ENCODE results near the gene MACC1.
"Not testable (repeated sequence)": the region's sequence is repeated elsewhere in the genome, so short reads cannot be mapped to it uniquely, and the experiment has no call there.

MACC1 gene

DNA sequence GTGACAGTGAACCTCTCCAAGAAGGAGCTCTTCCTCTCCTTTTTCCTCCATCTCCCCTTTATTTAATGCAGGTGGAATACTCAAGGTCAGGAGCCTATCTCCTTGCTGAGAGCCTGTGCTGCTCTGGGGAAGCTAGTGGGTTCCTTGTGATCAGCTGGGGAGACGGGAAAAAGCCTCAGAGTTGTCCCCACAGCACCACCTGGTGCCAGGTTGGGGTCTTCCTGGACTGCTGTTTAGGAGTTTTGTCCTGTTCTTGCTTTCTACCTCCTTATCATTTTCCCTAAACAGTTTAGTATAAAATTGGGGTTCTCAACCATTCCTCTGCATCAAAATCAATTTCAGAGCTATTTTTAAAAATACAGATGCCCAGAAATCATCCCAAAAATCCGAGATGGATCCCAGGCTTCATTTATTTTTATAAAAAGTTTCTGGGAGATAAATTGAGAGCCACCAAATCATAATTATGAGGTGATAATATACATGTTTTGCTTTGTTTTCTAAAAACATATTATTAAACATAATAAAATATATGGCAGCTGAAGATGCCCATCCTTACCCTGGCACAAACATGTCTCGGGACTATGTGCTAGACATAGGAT is 44.3 kb downstream of the MACC1 start:
- DNase-seq, result peak; percentile 23

DNA sequence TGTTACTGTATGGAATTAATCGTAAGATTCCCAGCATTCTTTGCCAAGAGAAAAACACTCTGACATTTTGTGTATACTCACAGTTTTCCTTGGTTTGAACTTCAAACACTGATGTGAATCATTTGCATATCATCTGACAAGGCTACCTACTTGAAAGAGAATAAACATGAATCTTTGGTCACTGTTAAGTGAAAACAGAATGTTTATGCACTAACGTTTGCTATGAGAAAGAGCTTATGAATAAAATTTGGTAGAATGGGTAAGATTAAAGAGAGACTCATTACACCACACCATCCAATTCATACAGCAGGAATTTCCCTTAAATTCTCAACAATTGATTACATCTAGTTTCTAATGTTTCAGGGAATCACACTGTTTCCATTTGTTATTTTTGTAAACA is 46.6 kb downstream of the MACC1 start:
- DNase-seq, result no peak

DNA sequence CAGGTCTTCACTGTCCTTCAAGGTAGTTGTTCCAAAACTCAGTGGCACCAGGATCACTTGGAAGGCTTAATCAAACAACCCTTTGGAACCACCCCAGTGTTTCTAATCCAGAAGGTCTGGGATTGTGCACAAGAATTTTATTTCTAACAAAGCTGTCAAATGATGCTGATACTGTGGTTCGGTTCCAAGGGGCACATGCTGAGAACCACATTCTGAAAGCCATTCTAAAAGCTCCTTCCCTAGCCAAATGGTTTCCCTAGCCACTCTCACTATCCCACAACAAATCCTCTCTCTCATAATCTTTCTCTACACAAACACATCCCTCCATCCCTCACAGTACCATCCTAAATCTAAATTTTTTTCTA is 52.1 kb downstream of the MACC1 start:
- no peak for DNase-seq

DNA sequence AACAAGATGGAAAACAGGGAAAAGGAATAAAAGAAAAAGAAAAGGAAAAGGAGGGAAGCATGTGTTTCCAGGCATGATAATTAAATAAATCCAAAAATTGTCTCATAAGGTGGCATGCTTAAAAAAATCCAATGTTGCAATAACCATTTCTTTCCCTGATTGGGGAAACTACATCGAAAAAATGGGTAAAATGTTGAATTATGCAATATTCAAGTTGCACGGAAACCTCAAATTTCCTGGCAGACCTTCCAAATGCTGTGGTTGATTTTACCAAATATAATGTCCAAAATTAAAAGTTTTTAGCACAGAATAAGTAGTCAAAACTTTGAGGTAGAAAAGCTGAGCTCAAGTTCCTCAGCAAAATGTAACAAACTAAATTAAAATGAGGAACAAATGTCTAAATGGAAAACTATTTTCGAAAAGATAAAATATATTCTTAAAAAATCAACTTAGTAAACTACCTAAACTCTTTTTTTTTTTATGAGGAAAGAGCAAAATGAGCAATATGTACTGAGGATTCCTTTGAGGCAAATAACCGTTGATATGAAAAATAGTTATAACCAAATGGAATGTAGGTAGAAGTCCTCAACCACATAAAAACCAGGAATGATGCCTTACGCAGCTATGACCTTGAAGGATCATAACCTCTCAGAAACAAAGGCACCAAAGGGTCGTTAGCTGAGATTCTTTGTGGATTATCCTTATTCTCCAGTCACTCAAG is 52.6 kb downstream of the MACC1 start:
- no peak for DNase-seq

DNA sequence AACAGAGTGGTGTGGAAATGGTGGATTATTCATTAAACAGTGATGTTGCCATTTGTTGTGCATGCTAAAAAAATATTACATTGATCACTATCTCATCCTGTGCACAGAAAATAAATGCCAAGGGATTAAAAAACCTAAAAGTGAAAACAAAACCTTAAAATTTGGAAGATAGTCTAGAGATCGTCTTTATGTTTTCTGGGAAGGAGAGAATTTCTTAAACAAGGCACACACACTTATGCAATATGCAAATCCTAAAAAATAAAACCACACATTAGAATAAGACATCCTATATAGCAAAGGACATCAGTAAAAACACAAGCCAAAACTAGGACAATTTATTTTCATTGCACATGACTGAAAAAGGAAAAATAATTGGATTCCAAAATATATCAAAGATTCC is 54.5 kb downstream of the MACC1 start:
- no peak for DNase-seq

DNA sequence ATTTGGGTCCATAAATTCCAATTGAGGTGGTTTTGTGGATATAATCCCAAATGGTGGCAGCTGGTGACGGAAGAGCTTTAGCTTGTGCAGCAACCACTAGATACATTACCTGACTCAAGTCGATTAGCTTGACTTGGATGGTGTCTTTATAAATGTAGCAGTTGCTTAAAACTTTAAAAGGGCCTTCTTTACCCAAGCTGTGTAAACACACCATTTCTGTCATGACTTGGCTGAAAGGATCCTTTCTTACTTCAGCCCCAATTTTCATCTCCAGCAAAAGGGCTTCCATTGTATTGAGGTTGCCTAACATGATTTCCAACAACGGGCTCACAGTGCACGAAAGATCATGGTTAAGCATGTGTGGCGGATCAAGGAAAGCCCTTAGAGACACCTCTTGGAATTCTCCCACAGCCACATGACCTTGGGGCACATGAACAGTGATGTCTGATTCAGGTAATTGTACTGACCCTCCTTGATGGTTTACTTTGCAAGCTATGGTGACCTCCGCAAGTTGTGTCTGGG is 57.9 kb downstream of the MACC1 start:
- DNase-seq, result no peak

DNA sequence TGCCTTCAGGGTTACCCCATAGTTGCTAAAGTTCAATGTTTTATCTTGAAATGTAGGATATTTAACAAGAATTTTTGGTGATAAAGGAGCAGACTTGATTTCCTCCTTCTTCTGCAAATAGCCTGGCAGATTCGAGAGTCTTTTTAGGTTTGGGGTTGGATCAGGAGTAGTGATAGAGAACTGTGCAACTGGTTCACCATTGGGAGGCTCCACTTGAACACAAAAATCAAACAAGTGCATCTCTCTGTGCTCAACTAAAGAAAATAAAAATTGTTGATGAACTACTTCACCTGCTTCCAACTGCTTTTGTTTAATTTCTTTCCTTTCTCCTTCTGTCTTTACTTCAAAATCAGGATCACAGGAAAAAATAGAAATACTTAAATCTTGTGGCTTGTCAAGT is 58.5 kb downstream of the MACC1 start:
- DNase-seq, result no peak

DNA sequence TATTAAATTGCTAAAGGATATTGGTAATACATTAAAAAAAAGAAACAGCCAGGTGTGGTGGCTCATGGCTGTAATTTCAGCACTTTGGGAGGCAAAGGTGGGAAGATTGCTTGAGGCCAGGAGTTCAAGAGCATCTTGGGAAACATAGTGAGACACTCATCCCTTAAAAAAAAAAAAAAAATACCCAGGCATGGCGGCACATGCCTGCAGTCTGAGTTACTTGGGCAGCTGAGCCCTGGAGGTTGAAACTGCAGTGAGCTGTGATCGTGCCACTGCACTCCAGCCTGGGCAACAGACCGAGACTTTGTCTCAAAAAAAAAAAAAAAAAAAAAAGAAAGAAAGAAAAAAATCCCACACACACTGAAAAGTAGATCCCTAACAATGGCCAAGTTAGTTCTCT is 59.7 kb downstream of the MACC1 start:
- DNase-seq, result no peak

DNA sequence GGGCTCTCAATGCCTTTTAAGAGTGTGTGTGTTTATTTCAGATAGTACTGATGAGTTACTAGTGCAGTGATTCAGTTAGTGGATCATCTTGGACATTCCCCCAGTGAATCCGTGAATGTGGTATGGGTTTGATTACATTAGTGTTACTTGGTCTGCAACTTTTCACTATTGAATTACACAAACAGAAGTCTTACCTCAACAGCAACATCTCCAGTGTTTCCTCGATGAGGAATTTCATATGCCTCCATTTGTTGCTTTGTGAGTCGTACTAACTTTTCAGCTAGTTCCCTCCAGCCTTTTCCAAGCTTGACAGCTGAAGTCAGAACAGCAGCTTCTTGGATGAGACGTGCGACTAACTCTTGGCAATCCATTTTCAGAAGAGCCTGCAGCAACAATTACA is 63.2 kb downstream of the MACC1 start:
- DNase-seq, result no peak

DNA sequence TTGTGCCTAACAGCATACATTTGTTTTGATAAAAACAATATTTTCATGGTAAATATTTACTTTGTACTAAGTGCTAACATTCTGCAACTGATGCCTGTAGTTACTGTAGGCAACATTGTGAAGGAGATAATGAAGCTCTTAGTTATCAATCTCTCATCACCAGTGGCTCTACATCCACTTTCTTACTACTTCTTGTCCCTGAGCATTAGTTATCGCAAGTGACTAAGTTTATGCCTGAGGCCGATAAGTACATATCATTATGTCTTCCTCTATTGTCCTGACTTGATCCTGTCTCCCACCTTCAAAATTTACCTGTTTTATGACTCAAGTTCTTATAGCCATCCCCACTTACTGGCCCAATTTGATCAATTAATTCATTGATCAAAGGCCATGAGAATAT is 63.6 kb downstream of the MACC1 start:
- DNase-seq, result no peak

DNA sequence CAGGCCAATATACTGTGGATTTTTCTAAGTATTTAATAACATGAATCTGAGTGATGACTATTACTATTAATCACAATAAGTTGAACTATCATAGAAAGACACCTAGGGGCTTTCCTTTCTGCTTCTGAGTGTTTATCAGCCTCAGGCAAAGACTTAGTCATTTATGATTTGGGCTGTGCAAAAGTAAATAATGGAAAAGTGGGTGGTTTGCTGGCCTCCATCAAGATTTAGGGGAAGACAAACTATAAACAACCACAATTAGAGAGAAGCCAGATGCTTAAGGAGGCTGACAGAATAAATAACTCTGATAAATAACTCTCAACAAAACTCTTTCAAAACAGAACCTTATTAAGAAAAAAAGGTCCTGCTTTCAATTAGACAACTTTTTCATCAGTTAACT is 64.7 kb downstream of the MACC1 start:
- DNase-seq, result no peak

DNA sequence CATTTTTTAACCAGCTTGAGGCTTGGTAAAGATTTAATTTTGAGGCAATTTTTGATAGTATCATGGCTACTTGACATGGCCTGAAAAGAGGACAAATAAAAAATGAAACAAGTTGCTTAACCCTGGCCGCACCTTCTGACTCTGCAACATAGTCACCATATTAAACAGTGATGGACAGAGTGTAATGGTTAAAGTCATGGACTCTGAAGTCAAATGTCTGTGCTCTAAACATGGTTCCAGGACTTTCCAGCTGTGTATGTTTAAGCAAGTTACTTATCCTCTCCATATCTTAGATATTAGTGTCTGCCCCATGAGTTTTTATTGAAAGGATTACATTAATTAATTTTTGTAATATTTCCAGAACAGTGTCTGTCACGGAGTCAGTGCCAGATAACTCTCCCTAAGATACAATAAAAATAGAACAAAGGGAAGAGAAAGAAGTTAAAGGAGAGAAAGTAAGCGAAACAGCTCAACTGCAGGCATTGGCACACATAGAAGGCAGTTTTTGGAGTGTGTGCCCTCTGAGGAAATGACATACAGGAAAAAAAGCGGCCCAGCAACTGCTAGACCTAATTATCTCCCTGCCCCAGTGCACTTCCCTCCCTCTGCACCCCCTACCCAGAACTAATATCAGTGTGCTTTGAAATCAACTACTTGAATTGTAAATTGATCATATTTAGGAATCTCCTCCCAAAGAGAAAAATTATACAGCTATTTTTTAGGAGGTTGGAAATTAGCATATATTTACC is 65.3 kb downstream of the MACC1 start:
- no peak for DNase-seq

DNA sequence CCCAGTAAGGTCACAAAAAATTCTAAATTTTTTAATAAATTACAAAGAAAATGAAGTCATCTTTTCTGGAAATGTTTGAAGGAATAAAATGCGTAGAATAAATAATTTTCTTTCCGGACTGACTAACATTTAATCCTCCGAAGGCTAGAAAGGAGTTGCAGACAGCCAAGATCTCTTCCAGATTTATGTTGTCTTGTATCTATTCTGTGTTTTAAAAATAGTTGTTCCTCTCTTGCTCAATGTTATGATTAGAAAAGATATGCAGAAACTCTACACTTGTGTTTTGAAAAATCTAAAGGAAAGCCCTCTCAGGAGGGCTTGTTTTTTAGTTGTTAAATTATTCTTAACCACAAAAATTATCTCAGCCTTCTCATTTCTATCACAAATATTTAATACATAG is 70.7 kb downstream of the MACC1 start:
- no peak for DNase-seq

DNA sequence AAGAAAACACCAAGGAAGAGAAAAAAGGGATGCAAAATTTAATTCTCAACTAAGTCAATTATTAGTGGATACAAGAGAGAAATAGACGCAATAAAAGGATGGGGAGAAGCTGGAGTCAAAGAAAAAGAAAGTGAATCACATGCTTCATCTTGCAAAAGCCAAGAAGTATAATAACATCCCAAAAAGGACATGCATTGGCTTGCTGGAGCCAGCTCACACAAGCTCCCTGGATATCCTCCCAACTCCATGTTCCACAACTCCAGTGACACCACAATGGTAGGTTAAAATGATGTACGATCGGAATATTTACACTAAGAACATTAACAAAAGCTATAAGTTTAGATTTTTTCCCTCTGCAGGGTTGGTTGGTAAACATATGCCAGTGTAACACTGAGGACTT is 72.4 kb downstream of the MACC1 start:
- no peak for DNase-seq

DNA sequence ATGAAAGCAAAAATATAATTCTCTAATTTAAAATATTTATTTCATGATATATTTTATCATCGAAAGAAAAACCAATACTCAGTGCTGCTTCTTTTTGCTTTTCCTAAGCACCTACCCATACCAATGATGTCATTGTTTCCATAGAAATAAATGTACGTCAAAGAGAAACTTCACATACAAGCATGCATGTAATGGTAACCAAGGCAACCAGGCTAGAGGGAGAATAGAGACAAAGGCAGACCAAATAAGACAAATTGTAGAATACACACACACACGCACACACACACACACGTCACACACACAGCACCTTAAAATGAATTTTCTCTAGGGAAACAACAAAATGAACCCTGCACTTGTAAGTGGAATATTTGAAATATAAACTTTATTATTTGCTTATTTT is 75.5 kb downstream of the MACC1 start:
- no peak for DNase-seq

DNA sequence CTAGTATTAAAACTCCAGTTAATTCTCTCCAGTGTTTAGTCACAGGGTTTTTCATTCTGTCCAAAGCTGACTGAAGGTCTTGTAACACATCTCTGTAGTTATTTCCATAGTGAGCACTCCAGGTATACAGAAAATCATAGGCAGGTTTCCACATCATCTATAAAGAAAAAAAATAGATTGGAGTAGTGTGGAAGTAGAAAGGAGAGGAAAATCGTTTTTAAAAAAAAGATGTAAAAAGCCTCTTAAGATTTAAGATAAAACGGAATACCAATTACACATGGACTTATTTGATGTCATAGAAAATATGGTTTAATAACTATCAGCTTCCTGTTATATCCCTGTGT is 76.2 kb downstream of the MACC1 start:
- no peak for DNase-seq

DNA sequence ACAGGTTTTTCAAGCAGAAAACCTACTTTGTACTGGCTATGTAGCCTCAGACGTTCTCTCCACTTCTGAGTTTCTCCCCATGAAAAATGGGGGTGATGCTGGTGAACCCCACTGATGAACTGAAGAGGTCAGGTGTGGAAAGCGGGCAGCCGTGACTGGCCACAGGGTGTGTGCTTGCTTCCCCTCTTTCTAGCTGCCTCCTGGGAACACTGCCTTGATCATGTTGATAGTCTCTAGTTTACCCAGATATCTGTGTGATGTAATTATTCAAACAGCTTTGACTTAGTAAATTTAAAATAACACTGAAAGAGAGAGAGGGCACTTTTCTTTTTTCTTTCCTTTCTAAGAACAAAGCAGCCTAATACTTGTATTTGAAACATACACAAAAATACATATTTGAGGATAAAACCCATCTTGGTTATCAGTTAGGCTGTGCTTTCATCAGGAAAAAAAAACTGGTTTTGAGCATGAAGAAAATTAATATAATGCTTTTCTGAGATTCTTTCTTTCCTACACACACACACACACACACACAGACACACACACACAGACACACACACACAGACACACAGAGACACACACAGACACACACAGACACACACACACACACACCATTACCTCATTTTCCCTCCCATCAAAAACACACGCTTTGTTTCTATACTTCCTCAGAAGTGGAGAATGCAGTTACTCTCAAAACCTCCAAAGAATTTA is 76.7 kb downstream of the MACC1 start:
- no peak for DNase-seq

DNA sequence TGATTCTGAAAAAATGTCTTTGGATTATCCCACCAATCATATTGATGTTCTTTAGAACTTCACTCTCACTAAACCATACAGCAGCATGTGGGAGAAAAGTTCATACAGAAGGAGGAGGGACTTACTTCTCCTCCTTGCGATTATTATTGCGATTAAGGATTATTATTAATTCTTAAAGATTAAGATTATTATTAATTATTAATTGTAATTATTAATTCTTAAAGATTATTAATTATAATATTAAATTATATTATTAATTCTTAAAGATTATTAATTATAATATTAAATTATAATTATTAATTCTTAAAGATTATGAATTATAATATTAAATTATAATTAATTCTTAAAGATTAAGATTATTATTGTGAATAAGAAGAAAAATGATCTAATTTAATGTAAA is 80.5 kb downstream of the MACC1 start:
- no peak for DNase-seq

DNA sequence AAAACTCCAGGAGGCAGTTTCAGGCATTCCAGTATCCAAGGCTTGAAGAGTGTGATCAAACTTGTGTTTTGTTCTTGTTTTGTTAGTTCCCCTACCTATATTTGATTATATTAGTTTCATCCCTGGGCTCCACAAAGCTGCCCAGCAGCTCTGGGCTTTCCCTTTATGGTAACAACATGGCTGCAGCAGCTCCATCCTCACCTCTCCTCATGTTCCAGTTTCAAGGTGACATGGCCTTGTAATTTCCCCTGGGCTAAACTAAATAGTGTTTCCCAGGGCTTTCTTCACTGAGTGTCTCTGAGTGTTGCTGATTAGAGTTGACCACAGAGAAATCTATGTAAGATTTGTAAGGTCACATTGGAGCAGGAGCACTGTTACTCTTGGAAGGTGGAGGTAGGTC is 83.4 kb downstream of the MACC1 start:
- no peak for DNase-seq

DNA sequence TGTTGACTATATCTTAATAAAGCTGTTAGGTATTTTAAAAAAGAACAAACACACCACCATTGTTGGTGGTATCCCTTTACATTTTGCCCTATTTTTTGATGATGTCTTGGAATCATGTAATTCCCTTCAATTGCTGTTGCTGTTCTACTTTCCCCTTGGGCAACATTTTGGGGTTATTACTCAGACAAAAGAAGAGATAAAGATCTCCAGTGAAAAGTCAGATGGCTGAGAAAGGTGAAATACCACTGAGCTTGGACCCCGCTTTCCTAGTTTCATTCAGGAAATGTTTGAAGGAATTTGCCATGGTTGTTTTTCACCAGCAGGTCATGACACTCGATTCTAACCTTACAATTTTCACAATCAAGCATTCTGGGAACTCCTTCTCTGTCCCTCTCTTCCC is 84.6 kb downstream of the MACC1 start:
- DNase-seq, result no peak

DNA sequence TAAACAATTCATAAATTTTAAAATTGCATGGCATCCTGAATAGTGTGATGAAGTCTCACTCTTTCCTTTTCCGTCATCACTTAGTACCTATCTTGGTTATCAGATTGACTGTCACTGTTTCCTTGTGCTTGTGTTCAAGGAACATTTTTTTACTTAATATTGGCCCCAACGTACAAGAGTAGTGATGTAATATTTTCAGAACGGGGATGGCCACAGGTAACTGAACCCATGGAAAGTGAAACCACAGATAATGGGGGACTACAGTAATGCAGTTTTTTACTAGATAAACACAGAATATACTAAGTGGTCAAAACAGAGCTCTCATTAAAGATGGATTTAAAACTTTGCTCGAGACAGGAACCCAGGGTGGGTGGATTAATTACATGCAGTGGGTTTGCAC is 85.4 kb downstream of the MACC1 start:
- no peak for DNase-seq

DNA sequence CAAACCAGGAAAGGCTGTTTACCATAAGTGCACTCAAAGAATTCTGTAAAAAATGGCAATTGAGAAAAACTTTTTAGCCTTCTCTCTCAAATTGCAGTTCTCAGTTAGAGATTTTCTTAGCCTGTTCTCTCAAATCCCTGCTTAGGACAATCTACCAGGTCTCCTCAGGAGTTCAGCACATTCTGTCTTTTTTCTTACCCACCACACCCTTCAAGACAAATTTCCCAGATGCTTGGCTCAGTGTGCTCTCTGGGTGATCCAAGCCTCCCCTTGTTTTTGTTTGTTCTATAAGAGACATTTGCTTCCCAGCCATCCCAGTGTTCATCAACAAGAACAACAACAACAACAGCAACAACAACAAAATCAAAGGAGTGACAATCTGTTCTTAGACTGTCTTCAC is 87.3 kb downstream of the MACC1 start:
- DNase-seq, result no peak

DNA sequence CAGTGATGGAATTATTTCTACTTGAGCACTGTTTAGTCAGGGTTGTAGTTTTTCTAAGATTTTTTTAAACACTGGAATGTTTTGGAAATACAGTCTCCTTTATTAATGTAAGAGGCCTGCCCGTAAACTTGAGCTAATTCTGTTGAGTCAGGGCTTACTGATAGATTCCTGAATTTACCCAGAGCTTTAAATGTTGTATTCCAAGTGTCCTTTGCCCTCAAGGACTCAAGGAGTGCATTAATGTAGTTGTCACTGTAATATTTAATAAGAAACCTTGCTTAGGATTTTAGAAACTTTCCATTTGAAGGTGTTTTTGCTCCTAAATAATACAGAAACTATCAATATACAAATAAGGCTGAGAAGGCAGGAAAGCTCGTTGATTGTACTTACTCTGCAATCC is 89.2 kb downstream of the MACC1 start:
- no peak for DNase-seq

DNA sequence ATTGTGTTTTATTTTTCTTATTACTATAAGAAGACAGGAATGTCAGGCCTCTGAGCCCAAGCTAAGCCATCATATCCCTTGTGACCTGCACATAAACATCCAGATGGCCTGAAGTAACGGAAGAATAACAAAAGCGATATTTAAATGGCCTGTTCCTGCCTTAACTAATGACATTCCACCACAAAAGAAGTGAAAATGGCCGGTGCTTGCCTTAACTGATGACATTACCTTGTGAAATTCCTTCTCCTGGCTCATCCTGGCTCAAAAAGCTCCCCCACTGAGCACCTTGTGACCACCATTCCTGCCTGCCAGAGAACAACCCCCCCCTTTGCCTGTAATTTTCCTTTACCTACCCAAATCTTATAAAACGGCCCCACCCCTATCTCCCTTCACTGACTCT is 91.1 kb downstream of the MACC1 start:
- DNase-seq, result not testable (repeated sequence)

Data from CD4-positive, alpha-beta T cell treated with Interferon gamma for 1 hour (primary cell).